Endothelial cell (in vitro differentiated cells): ENCODE results near the gene CFAP251. TPM values are rescaled to one million over a fixed set of nuclear protein-coding genes. Genes with fewer than 3 reads are reported as not detected.
"Not testable (repeated sequence)": the region's sequence is repeated elsewhere in the genome, so short reads cannot be mapped to it uniquely, and the experiment has no call there.

Experiments
- DNase-seq: peaks from one replicate; pipeline ENCODE4 v3.0.0; 2021; ENCODE audit warnings: low spot score
- H3K27ac Mint-ChIP-seq: one replicate; pipeline ENCODE4 v1.8.0; 2021; ENCODE audit warnings: mixed read lengths, inconsistent platforms; ENCODE audit not compliant: unreplicated experiment
- H3K27me3 Mint-ChIP-seq: one replicate; pipeline ENCODE4 v1.8.0; 2021; ENCODE audit warnings: mild to moderate bottlenecking, moderate library complexity, mixed read lengths, inconsistent platforms; ENCODE audit not compliant: unreplicated experiment
- H3K36me3 Mint-ChIP-seq: one replicate; pipeline ENCODE4 v1.8.0; 2021; ENCODE audit warnings: mild to moderate bottlenecking, low read depth, mixed read lengths, inconsistent platforms; ENCODE audit not compliant: unreplicated experiment
- H3K4me1 Mint-ChIP-seq: one replicate; pipeline ENCODE4 v1.8.0; 2021; ENCODE audit warnings: mild to moderate bottlenecking, mixed read lengths, inconsistent platforms; ENCODE audit not compliant: unreplicated experiment
- H3K4me3 Mint-ChIP-seq: one replicate; pipeline ENCODE4 v1.8.0; 2021; ENCODE audit warnings: mild to moderate bottlenecking, mixed read lengths, inconsistent platforms; ENCODE audit not compliant: unreplicated experiment
- H3K9me3 Mint-ChIP-seq: one replicate; pipeline ENCODE4 v1.8.0; 2021; ENCODE audit warnings: mixed read lengths, inconsistent platforms; ENCODE audit not compliant: unreplicated experiment
- total RNA-seq: library from RNA; stranded (reverse); fragmentation: NEBNext Ultra II Directional; extraction: Animal tissue kit (Norgen Biotek cat#: 25700); gene quantifications from one replicate; pipeline ENCODE4 v1.2.1, GENCODE V29; 2021; ENCODE audit not compliant: unreplicated experiment
- TF ChIP-seq, protein P1 (sequence below): fragments of 200-600 bp; sonication (generic); IDR thresholded peaks from one replicate; pipeline ENCODE4 v1.5.0; 2021; ENCODE audit warnings: antibody characterized with exemption; ENCODE audit not compliant: unreplicated experiment

The CFAP251 gene
- total RNA-seq, 1 donor from 2014 or later = 0.80 TPM

DNA sequence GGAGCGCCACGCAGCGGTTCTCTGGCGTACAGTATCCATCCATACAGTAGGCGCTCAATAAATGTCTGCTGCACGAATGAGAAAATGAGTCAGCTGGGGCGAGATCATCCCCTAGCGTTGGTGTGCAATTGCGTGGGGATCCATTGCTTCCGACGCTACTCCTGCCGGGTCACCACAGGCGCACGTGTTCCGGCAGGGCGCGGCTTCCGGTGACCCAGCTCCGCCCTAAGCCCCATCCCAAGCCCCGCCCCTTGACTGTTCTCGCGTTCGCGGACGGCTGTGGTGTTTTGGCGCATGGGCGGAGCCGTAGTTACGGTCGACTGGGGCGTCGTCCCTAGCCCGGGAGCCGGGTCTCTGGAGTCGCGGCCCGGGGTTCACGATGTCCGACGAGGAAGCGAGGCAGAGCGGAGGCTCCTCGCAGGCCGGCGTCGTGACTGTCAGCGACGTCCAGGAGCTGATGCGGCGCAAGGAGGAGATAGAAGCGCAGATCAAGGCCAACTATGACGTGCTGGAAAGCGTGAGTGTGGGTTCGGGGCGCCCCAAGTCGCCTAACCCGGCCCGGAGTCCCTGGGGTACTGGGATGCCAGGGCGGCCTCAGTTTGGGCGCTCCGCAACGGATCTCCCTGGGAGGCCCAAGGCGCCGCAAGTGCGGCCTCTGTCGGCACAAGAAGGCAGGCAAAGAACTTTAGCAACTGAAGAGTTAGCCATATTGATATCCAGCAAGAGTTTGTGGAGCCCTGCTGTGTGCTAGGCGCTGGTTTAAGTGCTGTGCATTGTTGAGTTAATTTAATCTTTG lies 29.7 kb upstream of the CFAP251 start, which contains the start of gene PSMD9:
TSS of gene PSMD9 (plus strand) at position 313 of the 796 bp plus-strand sequence. CDS start at position 380, 67 bp downstream.
- Mint-ChIP-seq H3K4me1 (peaks cover 9% of the 10 kb centered on the region), H3K4me3 (peak within 1 kb of the TSS; percentile 98), H3K27me3 (no peaks in the 10 kb centered on the region), H3K36me3 (peaks cover 3% of the 10 kb centered on the region), H3K27ac (peak within 1 kb of the TSS; percentile 89), H3K9me3 (no peaks in the 10 kb centered on the region)
- TF ChIP-seq, protein P1, sequence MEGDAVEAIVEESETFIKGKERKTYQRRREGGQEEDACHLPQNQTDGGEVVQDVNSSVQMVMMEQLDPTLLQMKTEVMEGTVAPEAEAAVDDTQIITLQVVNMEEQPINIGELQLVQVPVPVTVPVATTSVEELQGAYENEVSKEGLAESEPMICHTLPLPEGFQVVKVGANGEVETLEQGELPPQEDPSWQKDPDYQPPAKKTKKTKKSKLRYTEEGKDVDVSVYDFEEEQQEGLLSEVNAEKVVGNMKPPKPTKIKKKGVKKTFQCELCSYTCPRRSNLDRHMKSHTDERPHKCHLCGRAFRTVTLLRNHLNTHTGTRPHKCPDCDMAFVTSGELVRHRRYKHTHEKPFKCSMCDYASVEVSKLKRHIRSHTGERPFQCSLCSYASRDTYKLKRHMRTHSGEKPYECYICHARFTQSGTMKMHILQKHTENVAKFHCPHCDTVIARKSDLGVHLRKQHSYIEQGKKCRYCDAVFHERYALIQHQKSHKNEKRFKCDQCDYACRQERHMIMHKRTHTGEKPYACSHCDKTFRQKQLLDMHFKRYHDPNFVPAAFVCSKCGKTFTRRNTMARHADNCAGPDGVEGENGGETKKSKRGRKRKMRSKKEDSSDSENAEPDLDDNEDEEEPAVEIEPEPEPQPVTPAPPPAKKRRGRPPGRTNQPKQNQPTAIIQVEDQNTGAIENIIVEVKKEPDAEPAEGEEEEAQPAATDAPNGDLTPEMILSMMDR = no peak
- peak; percentile 98 for DNase-seq

DNA sequence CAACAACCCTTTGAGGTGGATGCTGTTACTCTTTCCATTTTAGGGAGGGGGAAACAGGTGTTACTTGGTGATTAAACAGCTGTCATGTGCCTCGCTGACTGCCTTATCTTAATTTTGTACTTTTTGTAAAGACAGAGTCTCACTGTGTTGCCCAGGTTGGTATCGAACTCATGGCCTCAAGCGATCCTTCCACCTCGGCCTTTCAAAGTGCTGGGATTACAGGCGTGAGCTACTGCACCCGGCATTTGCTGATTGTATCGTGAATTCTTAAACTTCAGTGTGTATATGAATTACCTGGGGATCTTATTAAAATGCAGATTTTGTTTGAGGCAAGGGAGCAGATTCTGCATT lies 29.1 kb upstream of the CFAP251 start:
- TF ChIP-seq, protein P1 = no peak
- Mint-ChIP-seq H3K27me3 (no peaks in the 10 kb centered on the region), H3K27ac (no peak overlapping the region), H3K4me1 (peaks cover 9% of the 10 kb centered on the region), H3K9me3 (no peaks in the 10 kb centered on the region), H3K36me3 (peaks cover 6% of the 10 kb centered on the region), H3K4me3 (peak overlapping the region; percentile 98)
- no peak for DNase-seq

DNA sequence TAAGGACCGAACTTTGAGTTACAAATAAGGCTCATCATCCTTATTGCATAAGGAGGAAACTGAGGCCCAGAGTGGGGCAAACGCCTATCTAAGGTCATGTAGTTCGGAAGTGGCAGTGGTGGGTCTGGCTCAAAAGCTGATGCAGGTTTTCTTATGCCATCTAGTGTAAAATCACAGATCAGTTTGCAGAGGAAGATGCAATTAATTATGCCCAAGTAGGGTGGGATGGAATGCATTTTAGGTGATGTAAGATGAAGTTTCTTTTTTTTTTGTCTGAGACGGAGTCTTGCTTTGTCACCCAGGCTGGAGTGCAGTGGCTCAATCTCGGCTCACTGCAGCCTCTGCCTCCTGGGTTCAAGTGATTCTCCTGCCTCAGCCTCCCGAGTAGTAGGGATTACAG lies 28.7 kb upstream of the CFAP251 start:
- not testable (repeated sequence) for H3K36me3 Mint-ChIP-seq, H3K27me3 Mint-ChIP-seq, H3K27ac Mint-ChIP-seq, DNase-seq, H3K4me1 Mint-ChIP-seq, H3K9me3 Mint-ChIP-seq
- peak overlapping the region; percentile 98 for H3K4me3 Mint-ChIP-seq

DNA sequence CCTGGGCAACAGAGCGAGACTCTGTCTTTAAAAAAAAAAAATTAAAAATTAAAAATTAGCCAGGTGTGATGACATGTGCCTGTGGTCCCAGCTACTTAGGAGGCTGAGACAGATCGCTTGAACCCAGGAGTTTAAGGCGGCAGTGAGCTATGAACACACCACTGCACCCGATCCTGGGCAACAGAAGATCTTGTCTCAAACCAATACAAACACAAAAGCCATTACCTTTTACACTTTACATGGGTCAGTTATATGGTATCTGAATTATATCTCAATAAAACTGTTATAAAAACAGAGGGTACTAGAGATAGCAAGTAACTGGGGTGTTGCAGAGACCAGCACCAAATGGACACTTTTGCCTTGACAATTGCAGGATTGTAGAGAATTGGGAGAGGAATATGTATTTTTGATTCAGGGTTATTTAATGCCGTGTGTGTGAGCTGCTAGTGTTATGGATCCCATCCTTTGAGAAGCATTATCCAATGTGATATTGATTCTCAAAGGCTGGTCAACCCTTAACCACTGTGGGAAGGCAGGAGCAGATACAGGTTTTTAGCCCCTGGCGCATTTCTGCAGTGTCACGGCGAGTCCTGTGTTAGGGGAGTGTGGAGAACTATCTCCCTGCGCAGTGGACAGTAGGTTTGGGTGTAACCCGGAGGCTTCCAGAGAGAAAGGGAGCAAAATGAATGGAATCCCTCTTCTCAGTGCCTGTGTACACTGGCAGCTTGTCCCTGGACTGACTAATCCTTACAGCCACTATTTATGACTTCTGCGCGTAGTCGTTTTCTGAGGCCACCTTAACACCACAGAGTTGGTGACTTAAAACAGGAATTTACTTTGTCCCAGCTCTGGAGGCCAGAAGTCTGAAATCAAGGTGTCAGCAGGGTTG lies 25.5 kb upstream of the CFAP251 start:
- Mint-ChIP-seq H3K4me3 (peak overlapping the region; percentile 42), H3K27ac (no peak overlapping the region), H3K27me3 (no peaks in the 10 kb centered on the region), H3K4me1 (peaks cover 9% of the 10 kb centered on the region), H3K36me3 (peaks cover 17% of the 10 kb centered on the region), H3K9me3 (no peaks in the 10 kb centered on the region)
- TF ChIP-seq, protein P1 = no peak
- no peak for DNase-seq

DNA sequence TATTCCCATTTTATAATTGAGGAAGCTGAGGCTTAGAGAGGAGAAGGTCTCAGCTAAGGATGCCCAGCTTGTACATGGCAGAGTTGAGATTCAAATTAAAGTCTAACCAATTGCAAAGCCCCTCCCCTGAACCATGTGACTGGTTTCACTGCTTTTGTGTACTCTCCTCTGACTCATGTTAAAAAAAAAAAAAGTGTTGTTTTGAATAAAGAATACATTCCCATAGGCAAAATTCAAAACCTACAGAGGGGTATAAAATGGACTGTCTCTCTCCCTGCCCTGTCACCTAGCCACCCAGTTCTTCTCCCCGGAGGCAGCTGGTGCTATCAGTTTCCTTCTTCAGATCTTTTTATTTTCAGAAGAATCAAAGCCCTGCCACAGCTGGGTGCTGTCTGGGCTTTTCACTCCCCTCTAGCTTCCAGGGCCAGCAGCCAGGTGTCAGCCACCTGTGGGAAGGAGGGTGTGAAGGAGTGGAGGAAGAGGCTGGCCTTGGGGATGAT lies 24.4 kb upstream of the CFAP251 start:
- no peak overlapping the region for H3K27ac Mint-ChIP-seq
- H3K4me1 Mint-ChIP-seq = peaks cover 6% of the 10 kb centered on the region
- DNase-seq = no peak
- H3K36me3 Mint-ChIP-seq = peaks cover 17% of the 10 kb centered on the region
- H3K9me3 Mint-ChIP-seq = no peaks in the 10 kb centered on the region
- TF ChIP-seq, protein P1 = no peak
- H3K4me3 Mint-ChIP-seq = no peak overlapping the region
- no peaks in the 10 kb centered on the region for H3K27me3 Mint-ChIP-seq
